Muscle of leg (tissue), 11 donors: ENCODE results near the gene FGD4. TPM values are rescaled to one million over a fixed set of nuclear protein-coding genes. Genes with fewer than 3 reads are reported as not detected.

Experiments used
- DNase-seq: peaks from one replicate; pipeline ENCODE4 v3.0.0; 2013
- H3K27ac ChIP-seq: one replicate; pipeline ENCODE4 v1.5.1; 2013; ENCODE audit warnings: mild to moderate bottlenecking, low read length, control low read depth
- H3K27me3 ChIP-seq: one replicate; pipeline ENCODE4 v1.6.1; 2013; ENCODE audit warnings: low read length; ENCODE audit not compliant: control insufficient read depth, insufficient read depth
- H3K36me3 ChIP-seq: one replicate; pipeline ENCODE4 v1.6.1; 2013; ENCODE audit warnings: low read length; ENCODE audit not compliant: control insufficient read depth, insufficient read depth
- H3K4me1 ChIP-seq: one replicate; pipeline ENCODE4 v1.6.1; 2013; ENCODE audit warnings: low read length; ENCODE audit not compliant: control insufficient read depth, insufficient read depth
- H3K4me3 ChIP-seq: one replicate; pipeline ENCODE4 v1.5.1; 2013; ENCODE audit warnings: low read length, control low read depth
- H3K9me3 ChIP-seq: replicated peaks from 2 replicates; pipeline ENCODE4 v1.6.1; 2013; ENCODE audit warnings: low read depth, low read length; ENCODE audit not compliant: control insufficient read depth
- WGBS: methylation state at CpG from one replicate; pipeline ENCODE4 v1.1.5; 2013; ENCODE audit warnings: missing lambda C conversion rate; ENCODE audit not compliant: insufficient coverage; 5-methylcytosine and 5-hydroxymethylcytosine counted together
- polyA plus RNA-seq, 8 donors: library from polyadenylated mRNA; unstranded; fragments of 120-200 nt; gene quantifications; one replicate each; pipeline versions ENCODE4 v1.2.1 to v1.2.3, GENCODE V29; 2013; ENCODE audit warnings: inconsistent platforms in 1 of 8, low replicate concordance in 1 of 8; ENCODE audit not compliant: insufficient read length in 8 of 8, insufficient read depth in 1 of 8
- total RNA-seq: library from RNA; stranded (reverse); fragments of 120-200 nt; gene quantifications from one replicate; pipeline ENCODE4 v1.2.4, GENCODE V29; 2013

The FGD4 gene
- total and polyA plus RNA-seq, 9 donors, result 12.9 to 35.4 (median 17.1) TPM

DNA sequence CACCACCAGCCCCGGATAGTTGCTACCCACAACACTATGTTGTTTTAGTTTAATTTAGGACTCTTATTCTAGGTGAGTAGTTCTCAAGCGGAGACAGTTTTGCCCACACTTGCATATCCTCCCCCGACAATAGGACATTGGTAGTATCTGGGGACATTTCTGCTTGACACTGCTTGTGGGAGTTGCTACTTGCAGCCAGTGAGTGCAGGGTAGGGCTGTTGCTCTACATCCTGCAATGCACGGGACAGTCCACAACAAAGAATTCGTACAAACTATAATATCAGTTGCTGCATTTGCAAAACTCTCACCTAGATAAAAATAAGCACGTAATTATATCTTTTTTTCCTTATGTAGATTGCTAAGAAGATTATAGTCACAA lies 167.9 kb downstream of the FGD4 start:
- no CpG with 5 or more reads among the region's 6 CpGs for WGBS
- no peak overlapping the region for H3K27ac ChIP-seq

DNA sequence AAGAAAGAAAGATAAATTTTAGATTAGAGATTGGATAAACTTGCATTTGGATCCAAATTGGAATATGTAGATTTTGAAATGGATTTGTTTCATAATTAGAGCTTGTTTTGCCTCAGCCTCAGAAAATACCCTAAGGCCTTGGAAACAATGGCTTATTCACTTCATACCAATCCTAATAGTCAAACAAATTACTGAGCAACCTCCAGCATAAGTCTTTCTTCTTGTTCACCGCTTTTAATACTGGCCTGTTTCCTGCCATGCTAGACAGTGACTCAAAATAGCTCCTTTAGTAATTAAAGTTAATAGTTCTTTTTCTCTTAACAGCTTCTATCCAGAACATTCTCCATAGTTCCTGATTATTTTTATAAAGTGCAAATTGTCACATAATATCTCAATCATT lies 168.9 kb downstream of the FGD4 start:
- no CpG with 5 or more reads among the region's 1 CpG for WGBS
- H3K4me3 ChIP-seq, result no peak overlapping the region
- H3K27me3 ChIP-seq, result no peaks in the 10 kb centered on the region
- H3K27ac ChIP-seq, result no peak overlapping the region
- H3K36me3 ChIP-seq, result peaks cover 6% of the 10 kb centered on the region
- DNase-seq, result peak; percentile 24
- H3K9me3 ChIP-seq, result no peaks in the 10 kb centered on the region
- peaks cover 11% of the 10 kb centered on the region for H3K4me1 ChIP-seq

More for the DNA sequence above, 167.9 kb downstream of the FGD4 start:
- peaks cover 11% of the 10 kb centered on the region for H3K4me1 ChIP-seq
- no peaks in the 10 kb centered on the region for H3K9me3 ChIP-seq
- H3K36me3 ChIP-seq, result peaks cover 6% of the 10 kb centered on the region
- DNase-seq, result no peak
- no peak overlapping the region for H3K4me3 ChIP-seq
- no peaks in the 10 kb centered on the region for H3K27me3 ChIP-seq

DNA sequence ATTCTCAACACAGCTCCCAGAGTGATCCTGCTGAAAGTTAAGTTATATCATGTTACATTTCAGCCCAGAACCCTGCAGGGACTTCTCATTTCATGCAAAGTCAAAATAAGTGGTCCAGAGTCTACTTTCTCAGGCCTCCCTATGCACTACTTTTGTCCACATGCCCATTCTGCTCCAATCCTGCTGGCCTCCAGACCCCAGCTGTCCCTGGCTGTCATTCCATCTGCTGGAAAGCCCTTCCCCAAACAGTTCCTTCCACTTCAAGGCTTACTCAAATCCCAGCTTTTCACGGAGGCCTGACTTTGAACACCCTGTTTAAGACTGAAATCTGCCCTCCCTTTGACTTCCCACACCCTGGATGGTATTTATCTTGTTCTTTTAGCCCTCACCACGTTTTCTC lies 169.9 kb downstream of the FGD4 start:
- 10% methylated on average over 1 of the region's 2 CpGs for WGBS
- no peaks in the 10 kb centered on the region for H3K9me3 ChIP-seq
- DNase-seq, result peak; percentile 67
- H3K27me3 ChIP-seq, result no peaks in the 10 kb centered on the region
- H3K4me1 ChIP-seq, result peaks cover 11% of the 10 kb centered on the region
- peak overlapping the region; percentile 56 for H3K27ac ChIP-seq
- H3K36me3 ChIP-seq, result peaks cover 3% of the 10 kb centered on the region
- no peak overlapping the region for H3K4me3 ChIP-seq

DNA sequence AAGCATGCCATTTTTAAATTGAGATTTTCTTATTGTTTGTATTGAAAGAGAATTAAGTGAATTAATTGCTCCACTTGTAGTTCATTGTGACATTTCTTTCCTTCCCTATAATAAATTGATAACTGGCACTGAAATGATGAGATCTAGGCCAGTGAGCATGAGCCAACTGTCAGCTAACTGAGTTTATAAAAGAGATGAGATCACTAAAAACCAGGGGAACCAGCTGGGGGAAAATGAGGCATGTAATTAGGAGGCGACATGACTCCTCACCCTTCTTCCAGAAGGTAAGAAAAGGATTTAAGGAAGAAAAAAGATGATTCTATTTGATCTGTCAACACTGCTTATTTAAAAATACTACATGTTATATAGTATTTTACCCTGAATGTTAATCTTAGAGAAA lies 175.2 kb downstream of the FGD4 start:
- no peaks in the 10 kb centered on the region for H3K27me3 ChIP-seq
- H3K36me3 ChIP-seq, result peaks cover 11% of the 10 kb centered on the region
- no peak for DNase-seq
- H3K4me1 ChIP-seq, result no peaks in the 10 kb centered on the region
- H3K27ac ChIP-seq, result no peak overlapping the region
- no peak overlapping the region for H3K4me3 ChIP-seq
- no CpG with 5 or more reads among the region's 1 CpG for WGBS
- peaks cover 3% of the 10 kb centered on the region for H3K9me3 ChIP-seq

DNA sequence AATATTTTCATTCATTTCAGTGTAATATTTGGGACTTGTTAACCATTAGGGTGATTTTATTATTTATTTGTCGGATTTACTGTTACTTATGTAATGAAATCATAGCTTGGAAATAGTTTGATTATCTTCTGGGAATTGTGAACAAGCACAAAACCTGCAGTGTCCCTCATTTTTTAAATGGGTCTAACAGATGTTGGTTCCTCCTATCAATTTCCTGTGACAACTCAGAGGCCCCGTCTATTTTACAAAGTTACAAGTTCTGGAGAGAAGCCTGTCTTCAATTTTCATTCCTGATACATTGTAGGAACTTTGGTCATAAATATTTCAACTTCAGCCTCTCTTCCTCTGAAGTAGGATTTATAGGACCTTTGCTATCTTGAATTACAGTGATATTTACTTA lies 178.0 kb downstream of the FGD4 start:
- Histone ChIP-seq H3K27me3 (no peaks in the 10 kb centered on the region), H3K9me3 (peaks cover 3% of the 10 kb centered on the region), H3K27ac (peak overlapping the region; percentile 37), H3K36me3 (peaks cover 22% of the 10 kb centered on the region), H3K4me1 (no peaks in the 10 kb centered on the region), H3K4me3 (no peak overlapping the region)
- no CpG with 5 or more reads among the region's 2 CpGs for WGBS
- peak; percentile 16 for DNase-seq

DNA sequence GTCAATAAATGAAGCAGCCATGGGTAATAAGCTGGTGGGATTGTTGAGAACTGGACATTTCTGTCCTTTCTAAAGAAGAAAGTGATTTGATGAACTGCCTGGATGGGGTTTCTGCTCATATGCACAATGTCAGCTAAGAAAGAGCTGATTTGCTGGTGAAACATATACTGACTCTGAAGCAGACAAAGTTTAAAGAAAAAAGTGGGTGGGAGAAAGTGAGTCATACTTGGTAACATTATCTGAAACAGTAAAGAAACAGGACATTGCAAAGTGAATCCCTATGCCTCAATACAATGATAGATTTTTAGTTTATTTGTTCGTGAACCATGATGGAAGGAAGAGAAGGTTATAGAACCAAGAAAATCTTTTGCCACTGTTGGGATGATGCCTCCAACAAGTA lies 184.2 kb downstream of the FGD4 start:
- Histone ChIP-seq H3K27ac (no peak overlapping the region), H3K4me3 (no peak overlapping the region), H3K27me3 (no peaks in the 10 kb centered on the region), H3K4me1 (peaks cover 7% of the 10 kb centered on the region), H3K9me3 (no peaks in the 10 kb centered on the region), H3K36me3 (peaks cover 34% of the 10 kb centered on the region)
- WGBS, result no CpG with 5 or more reads among the region's 1 CpG
- peak; percentile 24 for DNase-seq

DNA sequence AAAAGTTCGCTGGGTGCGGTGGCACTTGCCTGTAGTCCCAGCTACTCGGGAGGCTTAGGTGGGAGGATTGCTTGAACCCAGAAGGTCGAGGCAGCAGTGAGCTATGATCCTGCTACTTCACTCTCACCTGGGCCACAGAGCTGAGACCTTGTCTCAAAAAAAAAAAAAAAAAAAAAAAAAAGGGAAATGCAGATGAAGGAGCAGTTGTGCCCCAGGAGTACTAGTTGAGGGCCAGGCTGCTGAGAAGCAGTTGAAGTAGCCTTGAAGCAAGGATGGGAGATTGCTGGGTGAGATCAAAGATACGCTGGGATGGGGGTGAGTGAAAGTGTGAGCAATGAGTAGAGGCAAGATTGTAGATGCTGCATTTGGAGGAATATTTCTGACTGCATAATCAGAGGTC lies 186.3 kb downstream of the FGD4 start:
- Histone ChIP-seq H3K27ac (peak overlapping the region; percentile 48), H3K9me3 (no peaks in the 10 kb centered on the region), H3K27me3 (no peaks in the 10 kb centered on the region), H3K4me1 (peaks cover 7% of the 10 kb centered on the region), H3K4me3 (no peak overlapping the region), H3K36me3 (peaks cover 26% of the 10 kb centered on the region)
- DNase-seq, result no peak
- WGBS, result 96% methylated on average over 4 of the region's 5 CpGs

DNA sequence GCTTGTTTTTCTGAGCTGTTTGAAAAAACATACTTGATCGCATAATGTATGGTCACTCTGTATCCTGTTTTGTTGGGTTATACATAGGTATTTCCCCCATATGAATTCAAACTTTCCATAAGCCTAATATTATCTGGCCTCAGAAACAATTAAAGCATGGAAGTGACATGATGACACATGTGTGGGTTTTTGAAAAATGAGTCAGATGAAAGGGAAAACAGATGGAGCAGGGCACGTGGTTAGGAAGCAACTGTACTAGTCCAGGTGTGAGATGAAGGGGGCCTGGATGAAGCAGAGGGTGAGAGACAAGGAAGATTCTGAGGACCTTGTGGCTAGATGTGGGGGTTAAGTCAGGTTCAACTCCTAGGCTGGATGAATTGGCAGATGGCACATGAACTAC lies 187.0 kb downstream of the FGD4 start:
- H3K4me3 ChIP-seq, result no peak overlapping the region
- H3K27me3 ChIP-seq, result no peaks in the 10 kb centered on the region
- DNase-seq, result peak; percentile 61
- no peaks in the 10 kb centered on the region for H3K9me3 ChIP-seq
- peaks cover 27% of the 10 kb centered on the region for H3K36me3 ChIP-seq
- peak overlapping the region; percentile 42 for H3K27ac ChIP-seq
- peaks cover 7% of the 10 kb centered on the region for H3K4me1 ChIP-seq
- WGBS, result 7% methylated on average over 1 of the region's 2 CpGs

DNA sequence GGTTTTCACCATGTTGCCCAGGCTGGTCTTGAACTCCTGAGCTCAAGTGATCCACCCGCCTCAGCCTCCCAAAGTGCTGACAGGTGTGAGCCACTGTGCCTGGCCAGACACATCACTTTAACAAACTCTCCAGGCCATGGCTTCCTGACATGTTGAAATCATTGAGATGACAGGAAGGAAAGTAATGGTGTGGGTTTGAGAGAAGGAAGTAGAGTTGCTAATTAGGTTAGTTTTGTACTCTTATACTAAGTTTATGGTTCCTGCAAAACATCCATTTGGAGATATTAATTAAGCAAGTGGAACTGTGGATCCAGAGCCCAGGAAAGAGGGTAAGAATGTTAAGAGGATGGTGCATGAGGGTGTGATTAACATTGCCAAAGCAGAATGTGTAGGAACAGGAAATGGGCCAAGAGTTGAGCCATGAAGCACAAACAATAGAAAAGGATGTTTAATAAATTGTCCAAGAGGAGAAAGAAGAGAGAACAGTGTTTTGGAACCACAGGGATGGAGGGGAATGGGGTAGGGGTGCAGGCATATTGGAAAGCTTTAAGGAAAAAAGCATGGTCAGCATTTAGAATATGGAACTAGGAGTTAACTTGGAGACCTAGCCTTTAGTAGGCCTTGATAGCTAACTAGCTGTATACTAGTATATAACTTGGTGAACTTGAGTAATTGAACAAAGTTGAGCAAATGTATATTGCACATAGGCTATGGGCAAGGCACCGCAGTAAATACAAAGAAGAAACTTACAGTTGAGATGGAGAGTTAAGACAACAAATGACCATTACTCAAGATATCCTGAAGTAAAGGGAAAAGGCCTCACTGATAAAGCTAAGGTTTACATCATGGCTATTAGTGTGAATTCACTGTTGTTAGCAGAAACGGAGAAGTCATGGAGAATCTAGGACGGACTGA lies 188.5 kb downstream of the FGD4 start:
- 85% methylated on average over 2 of the region's 4 CpGs for WGBS
- H3K9me3 ChIP-seq, result no peaks in the 10 kb centered on the region
- DNase-seq, result no peak
- H3K4me1 ChIP-seq, result peaks cover 7% of the 10 kb centered on the region
- no peaks in the 10 kb centered on the region for H3K27me3 ChIP-seq
- peaks cover 23% of the 10 kb centered on the region for H3K36me3 ChIP-seq
- no peak overlapping the region for H3K27ac ChIP-seq
- no peak overlapping the region for H3K4me3 ChIP-seq

DNA sequence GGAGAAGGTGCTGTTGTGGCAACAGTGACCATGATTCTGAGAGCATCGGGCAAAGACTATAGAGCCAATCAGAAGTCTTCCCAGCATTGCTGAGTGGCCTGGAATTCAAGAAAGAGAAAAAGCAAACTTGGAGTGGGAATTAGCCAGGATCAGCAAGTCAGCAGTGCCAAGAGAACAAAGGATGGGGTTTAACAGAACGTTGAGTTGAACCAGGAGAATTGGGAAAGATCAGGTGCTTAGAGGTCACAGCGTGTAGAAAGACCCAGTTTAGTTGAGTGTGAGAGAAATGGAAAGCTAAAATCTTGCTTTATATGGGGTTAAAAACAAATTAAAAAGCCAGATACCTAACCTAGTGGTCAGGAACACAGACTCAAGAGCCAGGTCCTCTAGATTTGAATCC lies 189.2 kb downstream of the FGD4 start:
- H3K27ac ChIP-seq, result no peak overlapping the region
- DNase-seq, result no peak

More for the DNA sequence above, 189.2 kb downstream of the FGD4 start:
- H3K4me3 ChIP-seq, result no peak overlapping the region
- H3K9me3 ChIP-seq, result no peaks in the 10 kb centered on the region
- H3K4me1 ChIP-seq, result peaks cover 7% of the 10 kb centered on the region
- H3K27me3 ChIP-seq, result no peaks in the 10 kb centered on the region
- H3K36me3 ChIP-seq, result peaks cover 18% of the 10 kb centered on the region
- 69% methylated on average over 3 of the region's 3 CpGs for WGBS
